Upper lobe of left lung (tissue), 6 donors: ENCODE data around the gene NFASC. TPM values are rescaled to one million over a fixed set of nuclear protein-coding genes. Genes with fewer than 3 reads are reported as not detected.
A peak's percentile ranks its signal among the peaks of the same experiment; 100 is the strongest.

ENCODE experiments used
- ATAC-seq, 2 donors: fragments of 200-7000 bp; cut with Tn5 transposase; one replicate each; pipeline ENCODE4 v1.9.1; 2022; ENCODE audit warnings: mild to moderate bottlenecking in 2 of 2, moderate library complexity in 2 of 2; ENCODE audit not compliant: low FRiP score in 2 of 2
- DNase-seq, 2 donors: peaks; one replicate each; pipeline ENCODE4 v3.0.0-alpha.2; 2019 to 2020
- H3K27ac ChIP-seq, 4 donors: fragments of 200-600 bp; sonication (generic); one replicate each; pipeline ENCODE4 v1.5.1; 2016 to 2019
- H3K27me3 ChIP-seq, 4 donors: fragments of 200-600 bp; sonication (generic); one replicate each; pipeline ENCODE4 v1.5.1; 2017 to 2019
- H3K36me3 ChIP-seq, 4 donors: fragments of 200-600 bp; sonication (generic); one replicate each; pipeline ENCODE4 v1.5.1; 2016 to 2019
- H3K4me1 ChIP-seq, 4 donors: fragments of 200-600 bp; sonication (generic); one replicate each; pipeline ENCODE4 v1.5.1; 2018 to 2019
- H3K4me3 ChIP-seq, 4 donors: fragments of 200-600 bp; sonication (generic); one replicate each; pipeline ENCODE4 v1.5.1; 2017 to 2019; ENCODE audit warnings: mild to moderate bottlenecking in 2 of 4, moderate library complexity in 1 of 4
- H3K9me3 ChIP-seq, 4 donors: fragments of 200-600 bp; sonication (generic); one replicate each; pipeline ENCODE4 v1.5.1; 2018 to 2019
- CTCF ChIP-seq, 6 experiments: fragments of 450-650 bp in 4 of 6; fragments of 200-600 bp in 2 of 6; sonication (generic) in 2 of 6; IDR thresholded peaks; one replicate each; pipeline ENCODE4 v1.5.1; 2016 to 2019; ENCODE audit warnings: antibody characterized with exemption in 6 of 6
- EP300 ChIP-seq, 4 donors: sonication (generic); formaldehyde crosslinking; IDR thresholded peaks; one replicate each; pipeline ENCODE4 v1.5.1; 2017; ENCODE audit warnings: antibody characterized with exemption in 4 of 4, control low read depth in 2 of 4
- POLR2A ChIP-seq, 4 donors: fragments of 450-650 bp; IDR thresholded peaks; one replicate each; pipeline ENCODE4 v1.5.1; 2016 to 2017; ENCODE audit warnings: antibody characterized with exemption in 4 of 4, mild to moderate bottlenecking in 2 of 4
- POLR2AphosphoS5 ChIP-seq, 2 donors: sonication (generic); formaldehyde crosslinking; IDR thresholded peaks; one replicate each; pipeline ENCODE4 v1.5.1; 2017; ENCODE audit warnings: antibody characterized with exemption in 2 of 2
- WGBS, 2 donors: methylation state at CpG; one replicate each; pipeline ENCODE4 v1.1.5; 2017 to 2018; 5-methylcytosine and 5-hydroxymethylcytosine counted together
- total RNA-seq, 6 donors: library from RNA; depleted of rRNA in 4 of 6; stranded (reverse); fragments of >200 nt in 4 of 6; gene quantifications; one replicate each; pipeline versions ENCODE4 v1.1.0 to v1.2.1, GENCODE V29; 2016 to 2021
- donor health status: DM: no; HTN: no; CAD: no; lungs with moderate emphysema.
- donor health status: DM: no; HTN: yes; CAD: no; lungs with severe emphysema.

The NFASC gene
- total RNA-seq, 6 donors from 2014 or later, result 5.5 to 16.8 (median 6.9) TPM

- ATAC-seq (no peak), DNase-seq (no peak)
- TF ChIP-seq EP300 (IDR thresholded peaks at IDR 0.05) (no peak), POLR2A (IDR thresholded peaks at IDR 0.05) (no peak), POLR2AphosphoS5 (IDR thresholded peaks at IDR 0.05) (no peak), CTCF (IDR thresholded peaks at IDR 0.05) (no peak)
- Histone ChIP-seq H3K9me3 (no peaks in the 10 kb centered on the region), H3K4me3 (no peak overlapping the region), H3K4me1 (no peaks in the 10 kb centered on the region), H3K27ac (no peak overlapping the region), H3K27me3 (no peaks in the 10 kb centered on the region), H3K36me3 (no peaks in the 10 kb centered on the region)
- WGBS, 2 donors, result 78 to 79% methylated on average over 8 to 10 of the region's 10 CpGs
Observed at GRCh38 chr1:205003358-205004131, 132.9 kb downstream of the NFASC start.

- Histone ChIP-seq H3K9me3 (no peaks in the 10 kb centered on the region), H3K36me3 (no peaks in the 10 kb centered on the region), H3K27me3 (no peaks in the 10 kb centered on the region), H3K4me3 (no peak overlapping the region), H3K4me1 (no peaks in the 10 kb centered on the region), H3K27ac (no peak overlapping the region)
- no peak for DNase-seq
- TF ChIP-seq CTCF (IDR thresholded peaks at IDR 0.05), result no peak
- no peak for TF ChIP-seq POLR2A (IDR thresholded peaks at IDR 0.05)
- no peak for TF ChIP-seq EP300 (IDR thresholded peaks at IDR 0.05)
- TF ChIP-seq POLR2AphosphoS5 (IDR thresholded peaks at IDR 0.05), result no peak
- WGBS, 2 donors, result 50 to 54% methylated on average over 3 of the region's 3 CpGs
- peak in 1 of 2 donors; percentile 75 for ATAC-seq
Observed at GRCh38 chr1:205004351-205004750, 133.7 kb downstream of the NFASC start.

DNA sequence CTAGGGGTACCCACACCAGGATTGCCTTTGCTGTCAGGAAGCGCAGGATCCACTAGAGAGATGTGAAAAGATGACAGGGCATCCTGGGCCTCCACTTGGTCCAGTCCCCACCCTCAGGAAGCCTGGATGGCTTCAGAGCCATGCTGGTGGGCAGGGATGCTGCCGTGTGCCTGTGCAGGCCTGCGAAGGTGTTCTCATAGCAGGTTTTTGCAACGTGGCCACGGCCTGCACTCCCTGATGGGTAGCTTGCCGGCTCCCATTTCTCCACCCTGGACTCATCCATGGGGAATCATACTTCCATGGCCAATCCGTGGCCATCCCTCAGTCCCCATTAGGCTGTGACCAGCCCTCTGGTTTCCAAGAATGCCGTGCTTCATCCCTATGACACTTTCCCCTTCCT lies 138.2 kb downstream of the NFASC start:
- ATAC-seq, result no peak

GRCh38 chr1:205009670-205010069 lies 139.0 kb downstream of the NFASC start:
- TF ChIP-seq EP300 (IDR thresholded peaks at IDR 0.05) (no peak), POLR2AphosphoS5 (IDR thresholded peaks at IDR 0.05) (no peak), CTCF (IDR thresholded peaks at IDR 0.05) (no peak), POLR2A (IDR thresholded peaks at IDR 0.05) (no peak)
- DNase-seq (no peak), ATAC-seq (no peak)
- Histone ChIP-seq H3K36me3 (no peaks in the 10 kb centered on the region), H3K27ac (no peak overlapping the region), H3K27me3 (no peaks in the 10 kb centered on the region), H3K9me3 (no peaks in the 10 kb centered on the region), H3K4me3 (no peak overlapping the region), H3K4me1 (peaks cover 0 to 10% (median 0%) of the 10 kb centered on the region in 4 donors)
- 95 to 97% methylated on average over 8 to 12 of the region's 12 CpGs for WGBS, 2 donors

More for the DNA sequence above, 138.2 kb downstream of the NFASC start:
- TF ChIP-seq EP300 (IDR thresholded peaks at IDR 0.05) (no peak), CTCF (IDR thresholded peaks at IDR 0.05) (no peak), POLR2AphosphoS5 (IDR thresholded peaks at IDR 0.05) (no peak), POLR2A (IDR thresholded peaks at IDR 0.05) (no peak)
- Histone ChIP-seq H3K9me3 (no peaks in the 10 kb centered on the region), H3K4me1 (peaks cover 0 to 6% (median 0%) of the 10 kb centered on the region in 4 donors), H3K27ac (no peak overlapping the region), H3K36me3 (no peaks in the 10 kb centered on the region), H3K4me3 (no peak overlapping the region), H3K27me3 (no peaks in the 10 kb centered on the region)
- no peak for DNase-seq
- 90 to 91% methylated on average over 4 to 8 of the region's 8 CpGs for WGBS, 2 donors
